ENCODE results near the gene CARD10. TPM values are rescaled to one million over a fixed set of nuclear protein-coding genes. Genes with fewer than 3 reads are reported as not detected.

CARD10 gene
- total and polyA plus RNA-seq, 2 of the 8 experiments (the other 6 are each of a cell fraction or from before 2014, with no cell fraction given) = 13.5 to 14.4 TPM

GRCh38 chr22:37484480-37485394 lies 34.5 kb downstream of the CARD10 start:
- Histone ChIP-seq H2BK5ac (ENCODE audit: low read depth, low read length) (peak overlapping the region; percentile 1; the same call in 1 of the 2 replicates), H3K9ac (replicated peaks in 1 of 4; ENCODE audit: extremely low read depth in 1 of 4, low read depth in 3 of 4, low read length in 3 of 4) (no peak overlapping the region), H3K4ac (replicated peaks; ENCODE audit: insufficient read length, low read depth, low read length) (peak overlapping the region; percentile 89), H3K23me2 (ENCODE audit: low read depth, low read length) (peaks cover 2% of the 10 kb centered on the region; the same call in 1 of the 2 replicates), H3K9me3 (ENCODE audit: insufficient read depth in 2 of 2, low read depth in 1 of 2, low read length in 1 of 2) (no peaks in the 10 kb centered on the region), H4K91ac (replicated peaks; ENCODE audit: insufficient read length, low read length) (peak overlapping the region; percentile 92), H2AK5ac (ENCODE audit: low read depth, low read length) (peak overlapping the region; percentile 98), H3K27ac (ENCODE audit: low read depth, low read length) (no peak overlapping the region), H3K27me3 (replicated peaks in 1 of 4; ENCODE audit: control insufficient read depth in 3 of 4, extremely low read depth in 1 of 4, insufficient read depth in 3 of 4, low read length in 3 of 4) (peaks cover 0 to 4% (median 0%) of the 10 kb centered on the region in 4 experiments; a peak in 1 of 7 replicates), H4K5ac (ENCODE audit: insufficient read length, low read depth, low read length) (no peak overlapping the region), H2AFZ (ENCODE audit: low read length) (no peak overlapping the region), H3K36me3 (ENCODE audit: control insufficient read depth in 2 of 4, insufficient read depth in 4 of 4, low read length in 3 of 4) (no peaks in the 10 kb centered on the region), H3K79me2 (ENCODE audit: control insufficient read depth in 1 of 2, insufficient read depth in 2 of 2, low read length in 2 of 2) (no peaks in the 10 kb centered on the region), H3K4me3 (ENCODE audit: extremely low read depth in 1 of 4, insufficient read depth in 2 of 4, low read depth in 3 of 4, low read length in 4 of 4) (no peak overlapping the region), H3K4me1 (replicated peaks in 1 of 4; ENCODE audit: control insufficient read depth in 3 of 4, insufficient read depth in 4 of 4, low read length in 3 of 4) (peaks cover 0 to 32% (median 20%) of the 10 kb centered on the region in 4 experiments; a peak in 6 of 7 replicates), H3K18ac (ENCODE audit: extremely low read depth, low read length) (0 out of 2 replicates have a peak overlapping the region, but pooled peaks have one; percentile 7), H3K23ac (ENCODE audit: insufficient read length) (no peak overlapping the region), H4K8ac (ENCODE audit: extremely low read depth, insufficient read depth, low read length) (peak overlapping the region; percentile 71), H3K14ac (ENCODE audit: insufficient read length) (no peak overlapping the region), H3K4me2 (ENCODE audit: insufficient read depth in 1 of 2, low read depth in 2 of 2, low read length in 2 of 2) (no peak overlapping the region), H2BK20ac (ENCODE audit: low read length) (no peak overlapping the region), H2BK120ac (replicated peaks; ENCODE audit: low read depth, low read length) (no peak overlapping the region), H3K56ac (replicated peaks; ENCODE audit: insufficient read length, low read depth, low read length) (no peak overlapping the region), H3K79me1 (ENCODE audit: low read depth, low read length) (no peaks in the 10 kb centered on the region), H2BK12ac (ENCODE audit: low read depth, low read length) (peak overlapping the region; percentile 45; the same call in 1 of the 2 replicates), H2BK15ac (ENCODE audit: low read length) (0 out of 2 replicates have a peak overlapping the region, but pooled peaks have one; percentile 29), H4K20me1 (replicated peaks in 1 of 2; ENCODE audit: control insufficient read depth in 1 of 2, insufficient read depth in 2 of 2, low read length in 2 of 2) (peaks cover 0 to 1% of the 10 kb centered on the region in 2 experiments)
- ChIA-PET POLR2A (ENCODE audit: partially characterized antibody) (interaction anchor here (0.7 to 2.4 kb wide), 2 partner anchors 8 to 12 kb away, joined by 3 to 6 read pairs; no protein-coding TSS in a partner anchor), CTCF (ENCODE audit: partially characterized antibody) (interaction anchor here (1.0 to 21.5 kb wide), 5 partner anchors 10 to 107 kb away, joined by 3 to 312 read pairs (median 15); no protein-coding TSS in a partner anchor)
- FAIRE-seq = no peak
- no peak for DNase-seq (ENCODE audit: low read depth in 1 of 2, low spot score in 2 of 2)
- no peak for TF ChIP-seq ATF3 (IDR thresholded peaks at IDR 0.05; ENCODE audit: insufficient read depth, low read depth, low read length)
- no peak for TF ChIP-seq JUND (IDR thresholded peaks at IDR 0.05; ENCODE audit: low read length)
- no peak for TF ChIP-seq CHD2 (IDR thresholded peaks at IDR 0.05; ENCODE audit: low read length)
- TF ChIP-seq SIX5 (IDR thresholded peaks at IDR 0.05; ENCODE audit: low read depth, low read length) = no peak
- no peak for TF ChIP-seq GABPA (IDR thresholded peaks at IDR 0.05; ENCODE audit: borderline replicate concordance, insufficient read depth, low read length)
- TF ChIP-seq MAX (IDR thresholded peaks at IDR 0.05) = peak; percentile 19; the same call in 1 of the 2 replicates
- WGBS, 2 experiments (ENCODE audit: extremely low coverage in 1 of 2, insufficient coverage in 1 of 2, insufficient read length in 1 of 2, insufficient replicate concordance in 2 of 2, low coverage in 1 of 2, low lambda C conversion rate in 2 of 2, missing lambda C conversion rate in 1 of 2) = 92% methylated on average over 38 of the region's 39 CpGs; no CpG with 5 or more reads in 1 of the 2 experiments
